Lower leg skin (tissue), 3 donors: ENCODE results near the gene STX1B.

ENCODE experiments used
- POLR2A ChIP-seq, 2 donors: fragments of 450-650 bp; IDR thresholded peaks; one replicate each; pipeline ENCODE4 v1.6.1; 2016 to 2017; ENCODE audit warnings: antibody characterized with exemption in 2 of 2, mild to moderate bottlenecking in 1 of 2, moderate library complexity in 1 of 2
- TF ChIP-seq, protein P1 (sequence below), 3 donors: fragments of 450-650 bp; IDR thresholded peaks; one replicate each; pipeline ENCODE4 v1.5.1; 2016; ENCODE audit warnings: antibody characterized with exemption in 3 of 3, mild to moderate bottlenecking in 3 of 3, moderate library complexity in 2 of 3

DNA sequence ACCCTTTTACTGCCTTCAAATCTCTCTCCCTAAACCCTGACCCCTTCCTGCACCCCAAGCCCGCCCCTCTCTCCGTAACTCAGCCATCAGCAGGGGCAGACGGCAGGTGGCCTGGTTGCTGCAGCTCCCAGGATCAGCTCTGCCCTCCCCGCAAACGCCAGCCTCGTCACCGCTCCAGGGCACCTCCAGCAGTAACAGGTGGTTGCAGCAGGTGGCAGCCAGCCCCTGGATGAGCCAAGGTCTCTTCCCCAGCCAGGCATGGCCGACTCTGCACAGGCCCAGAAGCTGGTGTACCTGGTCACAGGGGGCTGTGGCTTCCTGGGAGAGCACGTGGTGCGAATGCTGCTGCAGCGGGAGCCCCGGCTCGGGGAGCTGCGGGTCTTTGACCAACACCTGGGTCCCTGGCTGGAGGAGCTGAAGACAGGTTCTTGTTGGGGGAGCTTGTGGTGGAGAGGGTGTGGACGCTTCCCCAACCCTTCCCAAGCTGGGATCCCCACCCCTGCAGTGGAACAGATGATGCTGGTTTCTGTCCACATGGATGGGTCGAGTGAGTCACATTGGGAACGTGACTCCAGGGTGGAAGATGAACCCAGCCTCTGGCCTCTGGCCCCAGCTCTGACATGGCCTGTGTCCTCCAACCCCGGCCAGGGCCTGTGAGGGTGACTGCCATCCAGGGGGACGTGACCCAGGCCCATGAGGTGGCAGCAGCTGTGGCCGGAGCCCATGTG lies 24.9 kb downstream of the STX1B start:
- TF ChIP-seq, protein P1, sequence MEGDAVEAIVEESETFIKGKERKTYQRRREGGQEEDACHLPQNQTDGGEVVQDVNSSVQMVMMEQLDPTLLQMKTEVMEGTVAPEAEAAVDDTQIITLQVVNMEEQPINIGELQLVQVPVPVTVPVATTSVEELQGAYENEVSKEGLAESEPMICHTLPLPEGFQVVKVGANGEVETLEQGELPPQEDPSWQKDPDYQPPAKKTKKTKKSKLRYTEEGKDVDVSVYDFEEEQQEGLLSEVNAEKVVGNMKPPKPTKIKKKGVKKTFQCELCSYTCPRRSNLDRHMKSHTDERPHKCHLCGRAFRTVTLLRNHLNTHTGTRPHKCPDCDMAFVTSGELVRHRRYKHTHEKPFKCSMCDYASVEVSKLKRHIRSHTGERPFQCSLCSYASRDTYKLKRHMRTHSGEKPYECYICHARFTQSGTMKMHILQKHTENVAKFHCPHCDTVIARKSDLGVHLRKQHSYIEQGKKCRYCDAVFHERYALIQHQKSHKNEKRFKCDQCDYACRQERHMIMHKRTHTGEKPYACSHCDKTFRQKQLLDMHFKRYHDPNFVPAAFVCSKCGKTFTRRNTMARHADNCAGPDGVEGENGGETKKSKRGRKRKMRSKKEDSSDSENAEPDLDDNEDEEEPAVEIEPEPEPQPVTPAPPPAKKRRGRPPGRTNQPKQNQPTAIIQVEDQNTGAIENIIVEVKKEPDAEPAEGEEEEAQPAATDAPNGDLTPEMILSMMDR (IDR thresholded peaks at IDR 0.05) = no peak
- no peak for TF ChIP-seq POLR2A (IDR thresholded peaks at IDR 0.05)
